Stimulated activated naive CD4-positive, alpha-beta T cell treated with Interleukin-2 at 50 U/mL for 16 hours (primary cell): Measurements from ENCODE around the gene CD163L1.
"Not testable (repeated sequence)": the region's sequence is repeated elsewhere in the genome, so short reads cannot be mapped to it uniquely, and the experiment has no call there.

Source experiments
- DNase-seq: peaks from one replicate; lab custom pipeline; 2025; lab: John Stamatoyannopoulos, UW

Gene CD163L1

DNA sequence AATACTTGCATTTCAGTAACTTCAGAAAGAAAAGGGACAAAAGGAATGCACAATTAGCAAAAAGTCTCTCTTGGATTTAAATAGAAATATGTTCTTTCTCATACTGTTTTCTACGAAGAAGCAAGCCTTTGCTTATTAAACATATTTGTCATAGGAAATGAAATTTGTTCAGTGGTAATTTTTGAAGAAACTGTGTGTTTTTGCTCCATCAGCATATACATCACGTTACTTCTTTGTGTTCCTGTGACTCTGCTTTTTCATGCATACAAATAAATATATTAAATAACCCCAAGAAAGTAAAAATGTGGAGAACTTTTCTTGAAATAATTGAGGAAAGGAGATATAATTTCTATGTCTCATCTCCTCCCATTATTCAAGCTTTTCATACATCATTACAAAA is 39.7 kb downstream of the CD163L1 start:
- no peak for DNase-seq

- no peak for DNase-seq
Observed at GRCh38 chr12:7403466-7403865, 40.5 kb downstream of the CD163L1 start.

DNA sequence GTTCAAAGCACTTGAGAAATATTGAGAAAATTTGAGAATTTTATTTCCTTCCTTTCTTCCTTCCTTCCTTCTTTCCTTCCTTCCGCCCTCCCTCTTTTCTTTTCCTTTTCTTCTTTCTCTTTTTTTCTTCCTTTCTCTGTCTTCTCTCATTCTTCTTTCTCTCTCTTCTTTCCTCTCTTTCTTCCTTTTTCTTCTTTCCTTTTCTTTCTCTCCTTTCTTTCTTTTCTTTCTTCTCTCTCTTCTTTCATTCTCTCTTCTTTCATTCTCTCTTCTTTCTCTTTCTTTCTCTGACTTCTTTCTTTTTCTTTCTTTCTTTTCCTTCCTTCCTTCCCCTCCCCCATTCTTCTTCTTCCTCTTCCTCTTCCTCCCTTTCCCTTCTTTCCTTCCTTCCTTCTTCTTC is 44.9 kb downstream of the CD163L1 start:
- no peak for DNase-seq

- DNase-seq, result no peak
Observed at GRCh38 chr12:7396418-7396817, 47.5 kb downstream of the CD163L1 start.

GRCh38 chr12:7395950-7396349 is 48.0 kb downstream of the CD163L1 start:
- DNase-seq, result no peak

GRCh38 chr12:7387289-7387688 is 56.7 kb downstream of the CD163L1 start:
- no peak for DNase-seq

DNA sequence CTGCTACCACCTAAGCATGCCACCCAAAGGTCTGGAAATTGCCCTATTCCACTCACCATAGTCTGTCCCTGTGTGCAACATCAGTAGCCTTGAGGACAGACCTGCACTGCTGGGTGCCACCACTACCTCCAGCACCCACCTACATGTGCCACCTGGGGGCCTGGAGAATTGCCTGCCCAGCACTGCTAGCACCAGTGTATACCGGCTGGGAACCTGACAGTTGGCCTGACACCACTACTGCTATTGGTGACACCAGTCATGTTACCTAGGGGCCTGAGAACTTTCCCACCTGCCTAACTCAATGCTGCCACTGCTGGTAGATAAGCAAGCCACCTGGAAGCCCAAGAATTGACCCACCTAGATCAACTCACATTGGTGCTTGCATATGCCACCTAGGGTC is 60.8 kb downstream of the CD163L1 start:
- no peak for DNase-seq

- no peak for DNase-seq
Observed at GRCh38 chr12:7376196-7376595, 67.8 kb downstream of the CD163L1 start.

DNA sequence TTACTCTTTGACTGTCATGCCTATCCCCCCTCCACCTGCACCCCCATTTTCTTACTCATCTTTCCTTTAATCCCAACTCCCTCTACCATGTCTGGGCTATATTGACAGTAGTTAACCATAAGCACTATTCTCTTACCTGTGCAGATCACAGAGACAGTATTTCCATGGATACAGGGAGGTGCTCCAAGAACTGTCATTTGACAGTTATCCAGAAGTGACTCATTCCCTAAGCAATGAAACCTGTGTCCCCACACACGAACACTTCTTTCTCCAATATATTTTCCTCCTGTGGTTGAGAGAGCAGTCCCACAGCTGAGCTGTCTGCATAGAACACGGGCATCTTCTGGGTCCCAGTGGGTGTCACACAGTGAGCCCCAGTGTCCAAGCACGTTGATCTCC is 68.8 kb downstream of the CD163L1 start:
- DNase-seq, result no peak

- no peak for DNase-seq
Observed at GRCh38 chr12:7374423-7375144, 69.4 kb downstream of the CD163L1 start.

DNA sequence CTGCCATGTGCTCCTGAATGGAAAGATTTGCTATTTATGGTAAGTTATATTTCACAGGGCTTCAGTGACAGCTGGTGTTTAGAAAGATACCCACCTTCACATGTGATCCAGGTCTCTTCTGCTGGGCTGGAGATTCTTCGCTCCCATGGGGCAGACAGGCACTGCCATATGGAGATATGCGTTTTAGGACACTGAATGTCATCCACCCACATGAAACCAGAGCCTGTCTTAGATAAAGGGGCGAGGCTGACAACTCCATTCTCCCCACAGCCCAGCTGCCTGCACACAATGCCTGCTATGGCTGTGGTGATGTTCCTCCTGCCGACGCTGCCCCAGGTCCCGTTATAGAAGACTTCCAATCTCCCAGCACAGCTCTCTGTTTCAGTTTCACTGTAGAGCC is 70.7 kb downstream of the CD163L1 start:
- no peak for DNase-seq

DNA sequence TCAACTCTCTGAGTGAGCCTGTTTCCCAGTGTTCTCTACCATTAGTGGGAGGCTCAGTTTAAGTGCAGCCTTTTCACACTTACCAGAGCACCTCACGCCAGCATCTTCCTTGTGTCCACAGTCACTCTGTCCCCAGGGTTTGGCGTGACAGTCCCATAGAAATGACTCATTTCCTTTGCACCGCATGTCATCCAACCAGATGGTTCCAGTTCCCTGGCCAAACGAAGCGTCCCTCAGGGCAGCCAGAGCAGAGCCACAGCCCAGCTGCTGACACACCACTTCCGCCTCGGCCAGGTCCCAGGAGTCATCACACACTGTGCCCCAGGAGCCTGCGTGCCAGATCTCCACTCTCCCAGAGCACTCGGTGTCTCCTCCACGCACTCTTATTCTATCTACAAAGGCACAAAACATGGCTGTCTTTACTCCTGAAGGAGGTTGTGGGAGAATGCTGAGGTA is 74.7 kb downstream of the CD163L1 start:
- no peak for DNase-seq

DNA sequence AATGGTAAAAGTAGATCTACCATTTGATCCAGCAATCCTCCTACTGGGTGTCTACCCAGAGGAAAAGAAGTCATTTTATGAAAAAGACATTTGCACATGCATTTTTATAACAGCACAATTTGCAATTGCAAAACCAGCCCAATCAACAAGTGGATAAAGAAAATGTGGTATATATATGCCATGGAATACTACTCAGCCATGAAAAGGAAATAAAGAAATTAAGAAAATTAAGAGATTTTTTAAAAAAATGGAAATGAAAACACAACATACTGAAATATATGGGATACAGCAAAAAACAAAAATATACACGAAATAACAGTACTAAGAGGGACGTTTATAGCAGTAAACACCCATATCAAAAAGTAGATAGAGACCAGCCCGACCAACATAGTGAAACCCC is 81.2 kb downstream of the CD163L1 start:
- no peak for DNase-seq

- DNase-seq, result no peak
Observed at GRCh38 chr12:7361265-7361664, 82.7 kb downstream of the CD163L1 start.

GRCh38 chr12:7354529-7354928 is 89.4 kb downstream of the CD163L1 start:
- no peak for DNase-seq

DNA sequence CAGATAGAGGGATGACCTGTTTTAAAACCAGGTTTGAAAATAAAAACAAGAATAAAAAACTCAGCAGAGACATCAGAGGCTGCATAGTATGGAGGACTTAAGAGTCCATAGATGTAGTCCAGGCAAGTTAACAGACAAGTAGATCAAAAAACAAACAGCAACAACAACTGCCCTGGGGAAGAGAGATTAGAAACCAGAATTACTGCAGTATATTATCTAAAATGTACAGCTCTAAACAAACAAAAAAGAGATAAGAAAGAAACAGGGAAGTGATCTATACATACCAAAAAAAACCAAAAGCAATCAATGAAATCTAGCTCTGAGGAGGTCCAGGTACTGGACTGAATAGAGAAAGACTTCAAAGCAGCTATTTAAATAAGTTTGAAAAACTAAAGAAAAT is 91.3 kb downstream of the CD163L1 start:
- DNase-seq, result no peak

DNA sequence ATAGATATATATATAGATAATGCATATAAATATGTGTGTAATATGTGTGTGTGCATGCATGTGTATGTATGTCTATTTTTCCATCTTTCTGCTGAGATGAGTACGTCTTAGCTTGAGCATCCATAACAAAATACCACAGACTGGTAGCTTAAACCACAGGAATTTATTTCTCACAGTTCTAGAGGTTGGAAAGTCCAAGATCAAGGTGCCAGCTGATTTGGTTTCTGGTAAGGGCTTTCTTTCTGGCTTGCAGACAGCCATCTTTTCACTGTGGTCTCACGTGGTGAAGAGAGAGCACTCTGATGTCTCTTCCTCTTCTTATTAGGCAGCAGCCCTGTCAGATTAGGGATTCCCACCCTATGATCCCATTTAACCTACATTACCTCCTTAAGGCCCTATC is 92.8 kb downstream of the CD163L1 start:
- DNase-seq, result no peak

DNA sequence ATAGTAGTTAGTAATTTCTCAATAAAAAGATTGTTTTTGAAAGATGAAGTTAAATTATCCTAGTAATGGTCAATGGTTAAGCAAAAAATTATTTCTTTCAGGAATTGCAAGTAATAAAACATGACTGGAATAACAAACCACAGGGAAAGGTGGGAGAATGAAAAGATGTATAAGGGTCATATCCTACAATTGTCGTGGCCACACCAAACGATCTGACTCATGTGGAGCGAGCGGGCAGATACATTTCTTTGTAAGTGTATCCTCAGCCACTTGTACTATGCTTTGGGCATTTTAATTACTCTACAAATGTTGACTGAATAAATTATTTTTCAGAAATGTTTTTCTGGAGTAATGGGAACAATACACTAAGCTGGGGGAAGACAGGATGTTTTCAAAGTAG is 94.5 kb downstream of the CD163L1 start:
- DNase-seq, result no peak

GRCh38 chr12:7346551-7347225 is 97.3 kb downstream of the CD163L1 start:
- no peak for DNase-seq

- no peak for DNase-seq
Observed at GRCh38 chr12:7344833-7345606, 98.9 kb downstream of the CD163L1 start.

- no peak for DNase-seq
Observed at GRCh38 chr12:7339675-7340074, 104.3 kb downstream of the CD163L1 start.

GRCh38 chr12:7337790-7338189 is 106.2 kb downstream of the CD163L1 start:
- not testable (repeated sequence) for DNase-seq

DNA sequence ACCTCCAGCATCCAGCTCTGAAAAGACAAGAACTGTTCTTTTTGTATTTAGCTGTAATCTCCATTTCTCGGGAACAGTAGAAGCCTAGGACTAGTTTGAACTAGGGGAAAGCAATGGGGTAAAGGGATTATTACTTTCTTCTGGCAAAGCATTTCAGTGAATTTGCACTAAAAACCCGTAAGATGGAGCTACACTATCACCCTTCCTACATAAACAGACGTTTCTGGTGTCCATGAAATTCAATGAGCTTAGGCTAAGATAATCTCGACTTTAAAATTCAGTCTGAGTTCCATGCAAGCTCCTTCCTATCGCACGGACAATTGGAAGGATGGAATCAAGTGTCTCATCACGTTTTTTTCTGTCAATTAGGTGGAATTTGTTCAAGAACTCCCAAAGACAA is 116.0 kb downstream of the CD163L1 start:
- no peak for DNase-seq
